ENCODE measurements around the gene MSX1. TPM values are rescaled to one million over a fixed set of nuclear protein-coding genes. Genes with fewer than 3 reads are reported as not detected.
A peak's percentile ranks its signal among the peaks of the same experiment; 100 is the strongest.

Gene MSX1
- total RNA-seq, 1 donor from 2014 or later = 67.3 TPM

- peak; percentile 66 for DNase-seq (ENCODE audit: extremely low spot score, unreplicated experiment)
- TF ChIP-seq, protein P1, sequence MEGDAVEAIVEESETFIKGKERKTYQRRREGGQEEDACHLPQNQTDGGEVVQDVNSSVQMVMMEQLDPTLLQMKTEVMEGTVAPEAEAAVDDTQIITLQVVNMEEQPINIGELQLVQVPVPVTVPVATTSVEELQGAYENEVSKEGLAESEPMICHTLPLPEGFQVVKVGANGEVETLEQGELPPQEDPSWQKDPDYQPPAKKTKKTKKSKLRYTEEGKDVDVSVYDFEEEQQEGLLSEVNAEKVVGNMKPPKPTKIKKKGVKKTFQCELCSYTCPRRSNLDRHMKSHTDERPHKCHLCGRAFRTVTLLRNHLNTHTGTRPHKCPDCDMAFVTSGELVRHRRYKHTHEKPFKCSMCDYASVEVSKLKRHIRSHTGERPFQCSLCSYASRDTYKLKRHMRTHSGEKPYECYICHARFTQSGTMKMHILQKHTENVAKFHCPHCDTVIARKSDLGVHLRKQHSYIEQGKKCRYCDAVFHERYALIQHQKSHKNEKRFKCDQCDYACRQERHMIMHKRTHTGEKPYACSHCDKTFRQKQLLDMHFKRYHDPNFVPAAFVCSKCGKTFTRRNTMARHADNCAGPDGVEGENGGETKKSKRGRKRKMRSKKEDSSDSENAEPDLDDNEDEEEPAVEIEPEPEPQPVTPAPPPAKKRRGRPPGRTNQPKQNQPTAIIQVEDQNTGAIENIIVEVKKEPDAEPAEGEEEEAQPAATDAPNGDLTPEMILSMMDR (conservative IDR thresholded peaks at IDR 0.05) = no peak
- H3K4me1 Mint-ChIP-seq (ENCODE audit: unreplicated experiment) = peaks cover 34% of the 10 kb centered on the region
These were observed 12.3 kb downstream of the MSX1 start for GRCh38 chr4:4871573-4872313.

DNA sequence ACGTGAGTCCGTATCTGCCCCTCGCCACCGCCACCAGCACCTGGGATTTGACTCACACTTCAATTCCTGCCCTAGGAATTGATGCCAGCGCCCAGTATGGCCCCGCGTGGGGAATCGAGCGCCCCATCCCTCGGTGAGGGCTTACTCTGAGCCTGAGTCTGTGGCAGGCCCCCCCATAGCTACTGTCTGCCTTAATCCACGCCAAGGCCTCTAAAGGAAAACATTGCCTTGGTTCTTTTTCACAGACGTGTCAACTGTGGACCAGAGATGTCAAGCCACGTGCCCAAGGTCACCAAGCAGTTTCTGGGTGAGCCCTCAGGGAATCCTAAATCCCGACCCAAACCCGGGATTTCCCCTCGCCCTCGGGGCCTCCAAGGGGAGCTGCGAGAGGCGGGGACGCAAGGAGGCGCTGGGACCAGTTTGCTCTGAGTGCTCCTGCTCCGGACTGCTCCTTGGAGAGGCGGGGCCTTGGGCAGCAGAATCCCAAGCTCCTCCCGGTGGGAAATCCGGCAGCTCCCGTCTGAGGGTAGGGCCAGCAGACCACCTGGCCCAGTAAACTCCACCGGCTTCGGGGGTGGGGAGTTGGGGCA is 12.9 kb downstream of the MSX1 start:
- TF ChIP-seq, protein P1 (conservative IDR thresholded peaks at IDR 0.05) = no peak
- Mint-ChIP-seq H3K36me3 (no peaks in the 10 kb centered on the region), H3K4me1 (ENCODE audit: unreplicated experiment) (peaks cover 33% of the 10 kb centered on the region), H3K9me3 (no peaks in the 10 kb centered on the region), H3K27ac (no peak overlapping the region), H3K27me3 (peaks cover 7% of the 10 kb centered on the region), H3K4me3 (no peak overlapping the region)
- DNase-seq (ENCODE audit: extremely low spot score, unreplicated experiment) = no peak

More at GRCh38 chr4:4871573-4872313, 12.3 kb downstream of the MSX1 start:
- Mint-ChIP-seq H3K36me3 (no peaks in the 10 kb centered on the region), H3K27ac (no peak overlapping the region), H3K4me3 (no peak overlapping the region), H3K9me3 (no peaks in the 10 kb centered on the region), H3K27me3 (peaks cover 3% of the 10 kb centered on the region)

DNA sequence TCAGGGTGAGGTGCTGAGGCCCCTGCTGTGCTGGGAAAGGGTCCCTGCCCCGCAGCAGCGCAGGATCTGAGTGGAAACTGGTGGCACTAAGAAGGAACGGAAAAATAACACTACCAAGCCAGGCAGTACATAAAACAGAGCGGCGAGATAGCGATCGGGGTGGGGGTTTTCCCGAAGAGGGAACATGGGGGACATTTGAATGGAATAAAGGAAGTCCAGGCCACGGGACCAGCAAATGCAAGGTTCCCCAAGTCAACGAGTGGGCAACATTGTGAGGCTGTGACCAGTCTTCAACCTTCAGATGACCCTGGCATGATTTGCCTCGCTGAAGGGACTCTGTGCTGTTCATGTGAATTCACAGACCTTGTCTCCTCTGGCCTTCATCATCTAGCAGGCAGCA is 13.7 kb downstream of the MSX1 start:
- TF ChIP-seq, protein P1 (conservative IDR thresholded peaks at IDR 0.05) = no peak
- Mint-ChIP-seq H3K9me3 (no peaks in the 10 kb centered on the region), H3K4me3 (no peak overlapping the region), H3K27ac (no peak overlapping the region), H3K27me3 (peaks cover 7% of the 10 kb centered on the region), H3K4me1 (ENCODE audit: unreplicated experiment) (peaks cover 33% of the 10 kb centered on the region), H3K36me3 (no peaks in the 10 kb centered on the region)
- DNase-seq (ENCODE audit: extremely low spot score, unreplicated experiment) = no peak

GRCh38 chr4:4874254-4874653 is 14.8 kb downstream of the MSX1 start:
- H3K9me3 Mint-ChIP-seq = no peaks in the 10 kb centered on the region
- TF ChIP-seq, protein P1 (conservative IDR thresholded peaks at IDR 0.05) = no peak
- H3K36me3 Mint-ChIP-seq = no peaks in the 10 kb centered on the region
- no peak overlapping the region for H3K27ac Mint-ChIP-seq
- DNase-seq (ENCODE audit: extremely low spot score, unreplicated experiment) = no peak
- peaks cover 28% of the 10 kb centered on the region for H3K4me1 Mint-ChIP-seq (ENCODE audit: unreplicated experiment)
- H3K27me3 Mint-ChIP-seq = peaks cover 16% of the 10 kb centered on the region
- no peak overlapping the region for H3K4me3 Mint-ChIP-seq

DNA sequence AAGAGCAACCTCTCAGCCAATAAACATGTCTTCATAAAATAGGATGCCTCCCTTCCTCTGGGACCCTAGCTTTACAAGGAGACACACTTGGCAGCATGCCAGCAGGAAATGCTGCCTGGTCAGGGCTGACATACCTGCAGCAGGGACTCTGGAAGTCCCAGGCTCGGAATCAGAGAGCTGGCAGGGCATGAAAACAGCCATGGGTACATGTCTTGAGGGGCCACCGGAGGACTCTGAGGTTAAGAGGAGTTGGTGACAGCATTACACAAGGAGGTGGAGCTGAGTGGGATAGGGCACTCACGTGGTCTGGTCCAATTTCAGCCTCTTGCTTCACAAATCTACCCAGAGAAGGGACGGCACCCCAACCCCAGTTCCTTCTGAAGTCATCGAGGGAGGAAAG is 15.7 kb downstream of the MSX1 start:
- H3K27me3 Mint-ChIP-seq = peaks cover 22% of the 10 kb centered on the region
- no peak for DNase-seq (ENCODE audit: extremely low spot score, unreplicated experiment)
- H3K36me3 Mint-ChIP-seq = no peaks in the 10 kb centered on the region
- TF ChIP-seq, protein P1 (conservative IDR thresholded peaks at IDR 0.05) = no peak
- H3K4me3 Mint-ChIP-seq = no peak overlapping the region
- H3K9me3 Mint-ChIP-seq = no peaks in the 10 kb centered on the region
- H3K4me1 Mint-ChIP-seq (ENCODE audit: unreplicated experiment) = peaks cover 25% of the 10 kb centered on the region
- H3K27ac Mint-ChIP-seq = no peak overlapping the region

Data from type B pancreatic cell (in vitro differentiated cells).